A673 (cell line): ENCODE data around the gene SLC41A3. TPM values are rescaled to one million over a fixed set of nuclear protein-coding genes. Genes with fewer than 3 reads are reported as not detected.
"Not testable (repeated sequence)": the region's sequence is repeated elsewhere in the genome, so short reads cannot be mapped to it uniquely, and the experiment has no call there.

Experiments
- BruUV-seq: library from RNA; stranded (reverse); fragments of 400-500 nt; replicated peaks from 2 replicates; lab custom pipeline; 2021; lab: Mats Ljungman, UMichigan
- CTCF ChIA-PET: fragments of 300-600 bp; sonication (Branson Sonifier 250); formaldehyde crosslinking; loops from one replicate; lab custom pipeline; 2022; ENCODE audit warnings: antibody characterized with exemption; lab: Charles Lee
- POLR2A ChIA-PET: fragments of 300-600 bp; sonication (Branson Sonifier 250); formaldehyde crosslinking; loops from one replicate; lab custom pipeline; 2022; ENCODE audit warnings: antibody characterized with exemption; ENCODE audit not compliant: low non-redundant PET; lab: Charles Lee
- DNase-seq: peaks from one replicate; pipeline ENCODE4 v3.0.0-alpha.2; 2015; ENCODE audit warnings: low spot score
- H3K27ac ChIP-seq: fragments of 200-600 bp; sonication (generic); 2 replicates; pipeline ENCODE4 v1.5.1; 2016; ENCODE audit warnings: mixed run types, low read depth, mild to moderate bottlenecking, mixed read lengths, antibody characterized with exemption, low read length; ENCODE audit not compliant: poor library complexity, severe bottlenecking
- H3K27me3 ChIP-seq: fragments of 200-600 bp; sonication (generic); replicated peaks from 2 replicates; pipeline ENCODE4 v1.6.1; 2017; ENCODE audit warnings: mixed run types, low read depth, mild to moderate bottlenecking, mixed read lengths, antibody characterized with exemption, low read length; ENCODE audit not compliant: insufficient read depth, poor library complexity
- H3K36me3 ChIP-seq: fragments of 200-600 bp; sonication (generic); 2 replicates; pipeline ENCODE4 v1.6.1; 2016; ENCODE audit warnings: mixed run types, mild to moderate bottlenecking, mixed read lengths, antibody characterized with exemption, low read length; ENCODE audit not compliant: insufficient read depth, poor library complexity, severe bottlenecking
- H3K4me1 ChIP-seq: fragments of 200-600 bp; sonication (generic); 2 replicates; pipeline ENCODE4 v1.6.1; 2017; ENCODE audit warnings: mixed run types, mild to moderate bottlenecking, mixed read lengths, antibody characterized with exemption, low read length; ENCODE audit not compliant: insufficient read depth, poor library complexity, severe bottlenecking
- H3K4me3 ChIP-seq: fragments of 200-600 bp; sonication (generic); 2 replicates; pipeline ENCODE4 v1.5.1; 2016; ENCODE audit warnings: low read depth, mixed run types, mild to moderate bottlenecking, mixed read lengths, low read length; ENCODE audit not compliant: poor library complexity, severe bottlenecking
- H3K9me3 ChIP-seq: fragments of 200-600 bp; sonication (generic); 2 replicates; pipeline ENCODE4 v1.6.1; 2016; ENCODE audit warnings: mixed run types, low read depth, mild to moderate bottlenecking, mixed read lengths, antibody characterized with exemption, low read length; ENCODE audit not compliant: poor library complexity, severe bottlenecking
- EZH2 ChIP-seq: fragments of 200-600 bp; sonication (generic); IDR thresholded peaks from 2 replicates; pipeline ENCODE4 v1.6.1; 2017; ENCODE audit warnings: borderline replicate concordance, low read depth, mild to moderate bottlenecking, mixed read lengths, antibody characterized with exemption, low read length; ENCODE audit not compliant: poor library complexity, severe bottlenecking
- intact Hi-C: fragments of 100-400 bp; cut with micrococcal nuclease; formaldehyde crosslinking; loops from one replicate; pipeline ENCODE4 v1.10.0; 2022; ENCODE audit not compliant: unreplicated experiment
- total RNA-seq: library from RNA; stranded (reverse); gene quantifications from 2 replicates; pipeline ENCODE4 v1.2.3, GENCODE V29; 2021
- TF ChIP-seq, protein P1 (sequence below): fragments of 300-800, 200-600 bp; sonication (generic); conservative IDR thresholded peaks from 2 replicates; pipeline ENCODE4 v1.5.1; 2017; ENCODE audit warnings: low read depth, mild to moderate bottlenecking, antibody characterized with exemption, low read length, moderate library complexity, mixed read lengths

Gene SLC41A3
- total RNA-seq, 1 experiment from 2014 or later, result 56.5 TPM

DNA sequence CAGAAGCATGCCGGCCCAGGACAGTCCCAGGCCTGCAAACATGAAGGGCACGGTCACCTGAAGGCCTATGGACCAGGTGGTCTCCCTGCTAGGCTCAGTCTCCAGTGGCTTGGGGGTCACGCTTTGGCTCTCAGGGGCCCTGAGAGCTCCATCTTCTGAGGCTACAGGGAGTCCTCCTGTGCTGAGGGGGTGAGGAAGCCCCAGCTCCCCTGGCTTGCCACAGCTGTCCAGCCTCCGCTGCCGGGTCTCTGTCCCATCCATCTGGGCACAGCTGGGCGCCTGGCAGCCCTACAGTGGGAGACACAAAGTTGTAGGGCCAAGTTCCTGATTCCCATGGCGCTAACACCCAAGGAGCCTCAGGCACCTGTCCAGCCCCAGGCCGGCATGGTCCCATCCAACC is 16.0 kb downstream of the SLC41A3 start:
- H3K27ac ChIP-seq, result no peak overlapping the region
- intact Hi-C loops, result no loop called here
- no peak for DNase-seq
- H3K4me3 ChIP-seq, result no peak overlapping the region
- H3K9me3 ChIP-seq, result no peaks in the 10 kb centered on the region
- ChIA-PET POLR2A (no interaction called here), CTCF (no interaction called here)
- no TSS peak for BruUV-seq
- no peaks in the 10 kb centered on the region for H3K4me1 ChIP-seq
- no peaks in the 10 kb centered on the region for H3K36me3 ChIP-seq
- no peak for TF ChIP-seq EZH2
- TF ChIP-seq, protein P1, sequence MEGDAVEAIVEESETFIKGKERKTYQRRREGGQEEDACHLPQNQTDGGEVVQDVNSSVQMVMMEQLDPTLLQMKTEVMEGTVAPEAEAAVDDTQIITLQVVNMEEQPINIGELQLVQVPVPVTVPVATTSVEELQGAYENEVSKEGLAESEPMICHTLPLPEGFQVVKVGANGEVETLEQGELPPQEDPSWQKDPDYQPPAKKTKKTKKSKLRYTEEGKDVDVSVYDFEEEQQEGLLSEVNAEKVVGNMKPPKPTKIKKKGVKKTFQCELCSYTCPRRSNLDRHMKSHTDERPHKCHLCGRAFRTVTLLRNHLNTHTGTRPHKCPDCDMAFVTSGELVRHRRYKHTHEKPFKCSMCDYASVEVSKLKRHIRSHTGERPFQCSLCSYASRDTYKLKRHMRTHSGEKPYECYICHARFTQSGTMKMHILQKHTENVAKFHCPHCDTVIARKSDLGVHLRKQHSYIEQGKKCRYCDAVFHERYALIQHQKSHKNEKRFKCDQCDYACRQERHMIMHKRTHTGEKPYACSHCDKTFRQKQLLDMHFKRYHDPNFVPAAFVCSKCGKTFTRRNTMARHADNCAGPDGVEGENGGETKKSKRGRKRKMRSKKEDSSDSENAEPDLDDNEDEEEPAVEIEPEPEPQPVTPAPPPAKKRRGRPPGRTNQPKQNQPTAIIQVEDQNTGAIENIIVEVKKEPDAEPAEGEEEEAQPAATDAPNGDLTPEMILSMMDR, result no peak
- no peaks in the 10 kb centered on the region for H3K27me3 ChIP-seq

DNA sequence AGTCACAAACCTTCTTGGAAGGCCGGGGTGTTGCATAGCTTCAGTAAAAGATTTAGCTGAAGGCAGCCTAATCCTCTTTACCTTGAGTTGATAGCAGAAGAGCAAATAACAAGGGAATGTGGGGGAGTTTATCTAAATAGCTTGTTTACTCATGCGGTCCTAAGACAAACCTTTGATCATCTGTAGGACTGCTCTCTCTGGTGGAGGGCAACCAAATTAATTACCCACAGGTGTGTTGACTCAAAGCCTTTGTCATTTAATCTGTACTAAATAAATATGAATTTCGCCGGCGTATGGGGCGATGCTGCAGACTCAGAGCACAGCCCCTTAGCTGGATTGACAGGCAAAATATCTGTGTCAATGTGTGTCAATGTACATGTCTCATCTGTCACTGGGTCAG is 17.2 kb downstream of the SLC41A3 start:
- H3K27me3 ChIP-seq, BruUV-seq, H3K27ac ChIP-seq, H3K4me1 ChIP-seq, H3K9me3 ChIP-seq, DNase-seq, H3K36me3 ChIP-seq, CTCF ChIA-PET, POLR2A ChIA-PET, H3K4me3 ChIP-seq, intact Hi-C loops: not testable (repeated sequence)

DNA sequence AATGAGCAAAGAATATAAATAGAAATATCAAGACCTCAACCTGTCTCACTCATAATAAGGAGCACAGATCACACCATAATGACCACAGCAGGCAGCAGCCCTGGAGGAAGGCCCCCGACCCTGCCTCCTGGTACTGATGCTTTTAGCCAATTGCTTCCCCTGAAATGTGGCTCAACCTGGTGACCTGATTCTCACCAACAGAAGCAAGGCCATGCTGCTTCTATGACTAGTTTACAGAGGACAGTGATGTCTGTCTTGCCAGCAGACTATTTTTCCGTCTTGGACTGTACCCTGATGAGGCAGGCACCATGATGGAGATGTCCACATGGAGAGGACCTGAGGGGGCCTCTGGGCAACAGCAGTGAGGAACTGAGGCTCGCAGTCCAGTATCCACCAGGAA is 18.0 kb downstream of the SLC41A3 start:
- H3K27me3 ChIP-seq, result no peaks in the 10 kb centered on the region
- CTCF ChIA-PET, result no interaction called here
- no peaks in the 10 kb centered on the region for H3K36me3 ChIP-seq
- H3K27ac ChIP-seq, result no peak overlapping the region
- H3K9me3 ChIP-seq, result no peaks in the 10 kb centered on the region
- no peak overlapping the region for H3K4me3 ChIP-seq
- no peak for TF ChIP-seq EZH2
- TF ChIP-seq, protein P1, result no peak
- POLR2A ChIA-PET, result no interaction called here
- no TSS peak for BruUV-seq
- no peak for DNase-seq
- no peaks in the 10 kb centered on the region for H3K4me1 ChIP-seq
- intact Hi-C loops, result no loop called here

DNA sequence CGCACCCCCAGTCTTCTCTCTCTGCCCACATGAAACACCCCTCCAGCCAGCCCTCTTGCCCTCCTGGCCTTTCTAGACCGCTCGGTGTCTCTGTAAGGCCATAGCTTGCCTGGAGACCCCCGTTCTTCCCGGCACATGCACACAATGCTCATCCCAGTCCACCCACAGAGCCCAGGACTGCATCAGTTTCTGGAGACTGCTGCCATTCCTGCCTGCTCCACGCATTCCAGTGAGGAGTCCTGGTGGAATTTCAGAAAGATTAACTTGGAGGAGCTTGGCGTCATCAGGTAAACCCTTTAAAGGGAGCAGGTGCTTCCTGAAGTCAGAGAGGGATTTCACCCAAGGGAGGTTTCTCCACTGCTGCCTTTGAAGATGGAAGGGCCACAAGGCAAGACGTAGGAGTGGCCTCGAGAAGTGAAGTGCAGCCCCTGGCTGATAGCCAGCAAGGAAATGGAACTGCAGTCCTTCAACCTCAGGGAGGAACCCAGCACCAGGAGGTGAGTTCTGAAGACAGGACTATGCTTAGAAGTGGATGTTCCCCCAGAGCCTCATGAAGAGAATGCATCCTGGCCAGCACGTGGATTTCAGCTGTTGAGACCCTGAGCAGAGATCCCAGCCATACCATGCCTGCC is 19.2 kb downstream of the SLC41A3 start:
- Histone ChIP-seq H3K27ac (no peak overlapping the region), H3K27me3 (no peaks in the 10 kb centered on the region), H3K4me3 (no peak overlapping the region), H3K4me1 (no peaks in the 10 kb centered on the region), H3K36me3 (no peaks in the 10 kb centered on the region), H3K9me3 (no peaks in the 10 kb centered on the region)
- no peak for TF ChIP-seq EZH2
- TF ChIP-seq, protein P1, result no peak
- intact Hi-C loops, result no loop called here
- ChIA-PET POLR2A (no interaction called here), CTCF (no interaction called here)
- DNase-seq, result peak; percentile 22
- no TSS peak for BruUV-seq
